HK-2 (cell line): ENCODE data around the gene MAST4.
"Not testable (repeated sequence)": the region's sequence is repeated elsewhere in the genome, so short reads cannot be mapped to it uniquely, and the experiment has no call there.

Experiments used
- DNase-seq: peaks from one replicate; pipeline ENCODE4 v3.0.0-alpha.2; 2018; ENCODE audit not compliant: unreplicated experiment

MAST4 gene

GRCh38 chr5:67160985-67161384 is 564.8 kb downstream of the MAST4 start:
- no peak for DNase-seq

- DNase-seq = no peak
Measured at GRCh38 chr5:67161767-67162166, 565.6 kb downstream of the MAST4 start.

GRCh38 chr5:67163231-67163756 is 567.1 kb downstream of the MAST4 start:
- no peak for DNase-seq

GRCh38 chr5:67163863-67164595 is 567.8 kb downstream of the MAST4 start:
- no peak for DNase-seq

GRCh38 chr5:67164856-67165525 is 568.8 kb downstream of the MAST4 start:
- no peak for DNase-seq

- no peak for DNase-seq
Measured at GRCh38 chr5:67165526-67166459, 569.6 kb downstream of the MAST4 start.

- no peak for DNase-seq
Measured at GRCh38 chr5:67166460-67167285, 570.5 kb downstream of the MAST4 start.

- DNase-seq = no peak
Measured at GRCh38 chr5:67168069-67168468, 571.9 kb downstream of the MAST4 start.

GRCh38 chr5:67170767-67171166 is 574.6 kb downstream of the MAST4 start:
- no peak for DNase-seq

- DNase-seq = not testable (repeated sequence)
Measured at GRCh38 chr5:67173351-67173750, 577.2 kb downstream of the MAST4 start.

GRCh38 chr5:67173959-67174358 is 577.8 kb downstream of the MAST4 start:
- no peak for DNase-seq

GRCh38 chr5:67176936-67177335 is 580.7 kb downstream of the MAST4 start:
- no peak for DNase-seq

- no peak for DNase-seq
Measured at GRCh38 chr5:67178085-67178484, 581.9 kb downstream of the MAST4 start.

GRCh38 chr5:67178966-67179365 is 582.8 kb downstream of the MAST4 start:
- DNase-seq = no peak

- no peak for DNase-seq
Measured at GRCh38 chr5:67179697-67180361, 583.6 kb downstream of the MAST4 start.

GRCh38 chr5:67181648-67182221 is 585.5 kb downstream of the MAST4 start:
- DNase-seq = no peak

GRCh38 chr5:67182301-67182790 is 586.2 kb downstream of the MAST4 start:
- DNase-seq = no peak

GRCh38 chr5:67183859-67184258 is 587.7 kb downstream of the MAST4 start:
- DNase-seq = no peak

GRCh38 chr5:67187006-67187715 is 591.0 kb downstream of the MAST4 start:
- no peak for DNase-seq
